ENCODE measurements around the gene HOXD4.

HOXD4 gene

DNA sequence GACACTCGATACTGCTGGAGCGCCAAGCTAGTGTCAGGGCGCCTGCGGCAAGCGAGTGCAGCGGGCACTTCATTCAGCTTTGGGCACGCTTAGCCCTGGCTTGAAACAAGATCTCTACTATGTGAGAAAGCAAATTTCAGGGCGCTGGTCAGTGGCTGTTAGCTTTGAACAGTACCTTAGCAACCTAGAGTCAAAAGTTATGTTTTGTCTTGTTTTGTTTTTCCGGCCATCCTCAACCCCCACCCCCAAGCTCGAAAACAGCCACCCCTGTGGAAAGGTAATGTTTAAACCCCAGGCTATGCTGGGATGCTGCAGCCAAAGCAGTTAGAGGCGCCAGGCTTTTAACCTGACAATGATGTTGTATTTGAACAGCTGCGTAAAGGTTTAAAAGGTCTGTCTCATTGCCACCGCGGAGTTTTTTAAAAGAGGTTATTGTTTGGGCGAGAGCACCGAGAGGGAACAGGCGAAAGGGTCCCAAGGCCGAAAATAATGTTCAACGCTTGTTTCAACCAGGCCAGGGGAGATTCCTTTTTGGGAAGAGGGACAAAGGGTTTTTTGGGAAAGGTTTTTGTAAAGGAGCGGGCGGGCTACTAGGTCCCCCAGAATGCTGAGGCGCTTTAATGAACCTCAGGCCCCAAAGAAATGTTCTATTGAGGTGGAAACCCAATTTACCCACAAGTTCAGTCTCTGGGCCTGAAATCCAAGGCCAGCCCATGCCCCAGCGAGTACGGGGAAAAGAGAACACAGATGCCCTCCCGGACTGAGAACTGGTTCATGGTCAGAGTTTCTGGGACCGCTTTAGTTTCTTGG lies 37.0 kb upstream of the HOXD4 start:
- DNase-seq (ENCODE audit: low read depth) = no peak
- in situ Hi-C loops (cut with HindIII; ENCODE audit: low sequenced_read_pairs) = loop anchor here (25.0 kb wide), 1 partner anchor 1023 kb away; no protein-coding TSS in a partner anchor
- TF ChIP-seq, protein P1, sequence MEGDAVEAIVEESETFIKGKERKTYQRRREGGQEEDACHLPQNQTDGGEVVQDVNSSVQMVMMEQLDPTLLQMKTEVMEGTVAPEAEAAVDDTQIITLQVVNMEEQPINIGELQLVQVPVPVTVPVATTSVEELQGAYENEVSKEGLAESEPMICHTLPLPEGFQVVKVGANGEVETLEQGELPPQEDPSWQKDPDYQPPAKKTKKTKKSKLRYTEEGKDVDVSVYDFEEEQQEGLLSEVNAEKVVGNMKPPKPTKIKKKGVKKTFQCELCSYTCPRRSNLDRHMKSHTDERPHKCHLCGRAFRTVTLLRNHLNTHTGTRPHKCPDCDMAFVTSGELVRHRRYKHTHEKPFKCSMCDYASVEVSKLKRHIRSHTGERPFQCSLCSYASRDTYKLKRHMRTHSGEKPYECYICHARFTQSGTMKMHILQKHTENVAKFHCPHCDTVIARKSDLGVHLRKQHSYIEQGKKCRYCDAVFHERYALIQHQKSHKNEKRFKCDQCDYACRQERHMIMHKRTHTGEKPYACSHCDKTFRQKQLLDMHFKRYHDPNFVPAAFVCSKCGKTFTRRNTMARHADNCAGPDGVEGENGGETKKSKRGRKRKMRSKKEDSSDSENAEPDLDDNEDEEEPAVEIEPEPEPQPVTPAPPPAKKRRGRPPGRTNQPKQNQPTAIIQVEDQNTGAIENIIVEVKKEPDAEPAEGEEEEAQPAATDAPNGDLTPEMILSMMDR (IDR thresholded peaks at IDR 0.05; ENCODE audit: low read depth, low read length, missing control alignments) = no peak
- H3K4me3 ChIP-seq (ENCODE audit: low read depth, low read length) = no peak overlapping the region

- in situ Hi-C loops (cut with HindIII; ENCODE audit: low sequenced_read_pairs) = loop anchor here (25.0 kb wide), 1 partner anchor 1022 kb away; no protein-coding TSS in a partner anchor
- TF ChIP-seq, protein P1 (IDR thresholded peaks at IDR 0.05; ENCODE audit: low read depth, low read length, missing control alignments) = no peak
- no peak for DNase-seq (ENCODE audit: low read depth)
- H3K4me3 ChIP-seq (ENCODE audit: low read depth, low read length) = no peak overlapping the region
These were observed 36.3 kb upstream of the HOXD4 start for GRCh38 chr2:176114930-176115625.

GRCh38 chr2:176115883-176116813 lies 35.2 kb upstream of the HOXD4 start, which contains the start of gene HOXD10:
Gene HOXD10, plus strand, starts transcription at chr2:176116778. Its CDS starts 56 bp downstream, at chr2:176116834.
- no peak within 1 kb of the TSS for H3K4me3 ChIP-seq (ENCODE audit: low read depth, low read length)
- in situ Hi-C loops (cut with HindIII; ENCODE audit: low sequenced_read_pairs) = loop anchor here (25.0 kb wide), 1 partner anchor 1021 kb away; no protein-coding TSS in a partner anchor
- no peak for DNase-seq (ENCODE audit: low read depth)
- TF ChIP-seq, protein P1 (IDR thresholded peaks at IDR 0.05; ENCODE audit: low read depth, low read length, missing control alignments) = no peak

GRCh38 chr2:176117162-176117822 lies 34.1 kb upstream of the HOXD4 start:
- in situ Hi-C loops (cut with HindIII; ENCODE audit: low sequenced_read_pairs) = loop anchor here (25.0 kb wide), 1 partner anchor 1020 kb away; no protein-coding TSS in a partner anchor

DNA sequence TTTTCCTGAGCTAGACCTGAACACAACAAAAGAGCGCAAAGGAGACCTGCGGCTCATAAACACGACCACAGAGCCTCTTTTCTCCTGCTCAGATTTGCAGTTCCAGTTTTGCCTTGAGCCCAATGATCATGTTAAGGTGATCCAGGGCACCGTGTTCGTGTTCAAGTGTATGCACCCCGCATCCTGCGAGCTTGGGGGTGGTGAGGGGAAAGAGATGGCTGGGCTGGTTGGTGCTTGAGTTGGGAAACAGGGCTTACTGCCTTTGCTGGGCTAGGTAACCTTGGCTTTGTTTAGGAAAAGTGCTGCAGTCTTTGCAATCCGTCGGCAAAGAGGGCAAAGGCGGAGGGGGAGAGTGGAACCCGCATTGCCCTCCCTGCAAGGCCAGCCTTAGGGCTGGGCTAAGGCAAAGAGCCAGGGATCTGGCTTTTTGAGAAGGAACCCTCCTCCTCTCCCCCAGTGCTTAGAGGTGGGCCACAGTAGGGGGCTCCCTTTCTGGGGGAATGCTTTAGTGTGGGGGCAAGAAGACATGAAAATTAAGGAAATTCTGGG lies 33.5 kb upstream of the HOXD4 start:
- TF ChIP-seq, protein P1 (IDR thresholded peaks at IDR 0.05; ENCODE audit: low read depth, low read length, missing control alignments) = no peak
- in situ Hi-C loops (cut with HindIII; ENCODE audit: low sequenced_read_pairs) = loop anchor here (25.0 kb wide), 1 partner anchor 1019 kb away; no protein-coding TSS in a partner anchor
- H3K4me3 ChIP-seq (ENCODE audit: low read depth, low read length) = no peak overlapping the region
- DNase-seq (ENCODE audit: low read depth) = no peak

More at GRCh38 chr2:176117162-176117822, 34.1 kb upstream of the HOXD4 start:
- TF ChIP-seq, protein P1 (IDR thresholded peaks at IDR 0.05; ENCODE audit: low read depth, low read length, missing control alignments) = no peak
- DNase-seq (ENCODE audit: low read depth) = no peak
- no peak overlapping the region for H3K4me3 ChIP-seq (ENCODE audit: low read depth, low read length)

Measured in astrocyte of the cerebellum (primary cell).